SU-DHL-6 (cell line): ENCODE results near the gene MYOT.

ENCODE experiments used
- H2AFZ ChIP-seq: fragments of 200-600 bp; sonication (generic); 2 replicates; pipeline ENCODE4 v1.6.1; 2014; ENCODE audit warnings: low read depth, mild to moderate bottlenecking, moderate library complexity, mixed read lengths, antibody characterized with exemption, low read length; ENCODE audit not compliant: severe bottlenecking
- H3F3A ChIP-seq: fragments of 200-600 bp; shearing (Covaris generic); 2 replicates; pipeline ENCODE4 v1.6.0; 2016; ENCODE audit warnings: antibody characterized with exemption, mild to moderate bottlenecking; ENCODE audit not compliant: insufficient read depth
- H3K27ac ChIP-seq: fragments of 200-600 bp; sonication (generic); 2 replicates; pipeline ENCODE4 v1.5.1; 2016; ENCODE audit warnings: low read depth, mild to moderate bottlenecking, low read length, moderate library complexity, mixed read lengths
- H3K27me3 ChIP-seq: fragments of 200-600 bp; sonication (generic), shearing (Covaris generic); 2 replicates; pipeline ENCODE4 v1.6.0; 2014; ENCODE audit warnings: mild to moderate bottlenecking, low read length
- H3K36me3 ChIP-seq: fragments of 200-600 bp; sonication (generic); 2 replicates; pipeline ENCODE4 v1.6.1; 2014; ENCODE audit warnings: mild to moderate bottlenecking, low read length, mixed read lengths
- H3K4me2 ChIP-seq: fragments of 300-600, 200-600 bp; shearing (Covaris generic), sonication (generic); 2 replicates; pipeline ENCODE4 v1.6.0; 2014; ENCODE audit warnings: low read length, low read depth, mild to moderate bottlenecking; ENCODE audit not compliant: poor library complexity, severe bottlenecking
- H3K4me3 ChIP-seq: fragments of 200-600 bp; sonication (generic); 2 replicates; pipeline ENCODE4 v1.5.1; 2014; ENCODE audit warnings: antibody characterized with exemption, low read length, mild to moderate bottlenecking, mixed read lengths; ENCODE audit not compliant: insufficient read depth, poor library complexity, severe bottlenecking
- H3K79me2 ChIP-seq: fragments of 200-600 bp; sonication (generic); 2 replicates; pipeline ENCODE4 v1.6.1; 2014; ENCODE audit warnings: mild to moderate bottlenecking, low read length, moderate library complexity; ENCODE audit not compliant: insufficient read depth
- H3K9ac ChIP-seq: fragments of 200-600 bp; sonication (generic); 2 replicates; pipeline ENCODE4 v1.7.0; 2014; ENCODE audit warnings: mild to moderate bottlenecking, low read length
- H3K9me2 ChIP-seq: fragments of 200-600 bp; sonication (generic); replicated peaks from 2 replicates; pipeline ENCODE4 v1.6.1; 2014; ENCODE audit warnings: low read length; ENCODE audit not compliant: insufficient read depth
- H3K9me3 ChIP-seq: fragments of 200-600 bp; sonication (generic); 2 replicates; pipeline ENCODE4 v1.6.1; 2014; ENCODE audit warnings: low read length, mixed read lengths; ENCODE audit not compliant: insufficient read depth
- H4K20me1 ChIP-seq: fragments of 200-600 bp; sonication (generic); 2 replicates; pipeline ENCODE4 v1.6.1; 2014; ENCODE audit warnings: low read depth, mild to moderate bottlenecking, antibody characterized with exemption, low read length, moderate library complexity, mixed read lengths
- EZH2phosphoT487 ChIP-seq: fragments of 200-600 bp; sonication (generic), shearing (Covaris generic); conservative IDR thresholded peaks from 2 replicates; pipeline ENCODE4 v1.6.1; 2018; ENCODE audit warnings: mild to moderate bottlenecking, antibody characterized with exemption, low read length, moderate library complexity, mixed read lengths
- TF ChIP-seq, protein P1 (sequence below): fragments of 200-600 bp; sonication (generic); IDR thresholded peaks from one replicate; pipeline ENCODE4 v1.5.1; 2017; ENCODE audit warnings: antibody characterized with exemption, mild to moderate bottlenecking, low read length, moderate library complexity; ENCODE audit not compliant: insufficient read depth, poor library complexity, severe bottlenecking

MYOT gene

DNA sequence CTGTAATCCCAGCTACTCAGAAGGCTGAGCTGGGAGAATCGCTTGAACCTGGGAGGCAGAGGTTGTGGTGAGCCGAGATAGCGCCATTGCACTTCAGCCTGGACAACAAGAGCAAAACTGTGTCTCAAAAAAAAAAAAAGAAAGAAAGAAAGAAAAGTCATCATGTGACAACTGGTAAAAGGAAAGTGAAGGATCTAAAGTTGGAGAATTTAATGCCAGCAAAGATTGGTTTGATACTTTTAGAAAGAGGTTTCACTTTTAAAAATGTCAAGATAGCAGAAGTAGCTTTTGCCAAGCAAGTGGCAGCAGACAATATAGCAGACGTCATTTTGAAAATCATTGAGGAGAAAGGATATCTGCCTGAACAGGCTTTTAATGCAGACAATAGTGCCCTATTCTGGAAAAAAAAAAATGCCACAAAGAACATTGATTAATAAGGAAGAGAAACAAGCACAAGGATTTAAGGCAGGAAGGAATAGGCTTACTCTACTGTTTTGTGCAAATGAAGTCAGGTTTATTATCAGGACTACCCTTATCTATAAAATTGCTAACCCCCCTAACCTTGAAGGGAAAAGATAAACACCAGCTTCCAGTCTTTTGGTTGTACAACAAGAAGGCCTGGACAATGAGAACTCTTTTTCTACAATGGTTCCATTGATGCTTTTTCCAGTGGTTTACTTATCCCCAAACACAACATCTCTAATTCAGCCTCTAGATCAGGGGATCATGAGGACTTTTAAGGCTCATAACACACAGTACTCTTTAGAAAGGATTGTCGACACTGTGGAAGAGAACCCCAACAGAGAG, 33.6 kb downstream of the MYOT start:
- TF ChIP-seq, protein P1, sequence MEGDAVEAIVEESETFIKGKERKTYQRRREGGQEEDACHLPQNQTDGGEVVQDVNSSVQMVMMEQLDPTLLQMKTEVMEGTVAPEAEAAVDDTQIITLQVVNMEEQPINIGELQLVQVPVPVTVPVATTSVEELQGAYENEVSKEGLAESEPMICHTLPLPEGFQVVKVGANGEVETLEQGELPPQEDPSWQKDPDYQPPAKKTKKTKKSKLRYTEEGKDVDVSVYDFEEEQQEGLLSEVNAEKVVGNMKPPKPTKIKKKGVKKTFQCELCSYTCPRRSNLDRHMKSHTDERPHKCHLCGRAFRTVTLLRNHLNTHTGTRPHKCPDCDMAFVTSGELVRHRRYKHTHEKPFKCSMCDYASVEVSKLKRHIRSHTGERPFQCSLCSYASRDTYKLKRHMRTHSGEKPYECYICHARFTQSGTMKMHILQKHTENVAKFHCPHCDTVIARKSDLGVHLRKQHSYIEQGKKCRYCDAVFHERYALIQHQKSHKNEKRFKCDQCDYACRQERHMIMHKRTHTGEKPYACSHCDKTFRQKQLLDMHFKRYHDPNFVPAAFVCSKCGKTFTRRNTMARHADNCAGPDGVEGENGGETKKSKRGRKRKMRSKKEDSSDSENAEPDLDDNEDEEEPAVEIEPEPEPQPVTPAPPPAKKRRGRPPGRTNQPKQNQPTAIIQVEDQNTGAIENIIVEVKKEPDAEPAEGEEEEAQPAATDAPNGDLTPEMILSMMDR = no peak
- no peak for TF ChIP-seq EZH2phosphoT487
- no peaks in the 10 kb centered on the region for H3F3A ChIP-seq
- H3K4me3 ChIP-seq = no peak overlapping the region
- no peaks in the 10 kb centered on the region for H4K20me1 ChIP-seq
- H3K79me2 ChIP-seq = no peaks in the 10 kb centered on the region
- H3K9ac ChIP-seq = no peak overlapping the region
- no peaks in the 10 kb centered on the region for H3K9me2 ChIP-seq
- H3K9me3 ChIP-seq = no peaks in the 10 kb centered on the region
- no peak overlapping the region for H3K4me2 ChIP-seq
- H3K27me3 ChIP-seq = no peaks in the 10 kb centered on the region
- no peak overlapping the region for H2AFZ ChIP-seq
- no peak overlapping the region for H3K27ac ChIP-seq
- H3K36me3 ChIP-seq = no peaks in the 10 kb centered on the region

DNA sequence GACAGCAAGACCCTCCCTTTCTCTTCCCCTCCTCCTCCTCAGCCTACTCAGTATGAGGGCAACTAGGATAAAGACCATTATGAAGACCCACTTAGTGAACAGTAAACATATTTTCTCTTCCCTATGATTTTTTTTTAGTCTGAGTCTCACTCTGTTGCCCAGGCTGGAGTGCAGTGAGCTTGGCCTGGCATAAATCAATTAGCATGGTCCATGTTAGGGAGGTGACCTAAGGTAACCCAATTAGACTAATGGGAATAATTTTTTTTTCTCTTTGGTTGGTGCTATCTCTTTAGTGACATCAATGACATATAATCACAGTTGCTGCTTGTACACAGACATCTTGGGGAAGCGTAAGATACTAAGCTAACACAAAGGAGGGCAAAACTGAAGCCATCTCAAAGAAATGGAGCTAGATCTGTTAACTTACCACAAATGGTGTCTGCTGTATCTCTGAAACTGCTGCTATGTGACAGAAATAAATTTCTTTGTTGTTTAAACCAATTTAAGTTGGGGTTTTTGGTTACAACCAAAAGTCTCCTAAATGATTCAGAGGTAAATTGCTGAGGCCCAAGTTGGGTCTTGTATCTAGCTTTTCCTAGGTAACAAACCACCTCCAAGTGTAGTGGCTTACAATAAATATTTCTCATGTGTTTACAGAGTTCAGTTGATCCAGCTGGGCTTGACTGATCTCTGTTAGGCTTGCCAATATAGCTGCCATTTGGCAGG, 34.9 kb downstream of the MYOT start:
- no peaks in the 10 kb centered on the region for H3K79me2 ChIP-seq
- no peak for TF ChIP-seq EZH2phosphoT487
- TF ChIP-seq, protein P1 = no peak
- no peak overlapping the region for H3K4me3 ChIP-seq
- H3K9ac ChIP-seq = no peak overlapping the region
- H3K36me3 ChIP-seq = no peaks in the 10 kb centered on the region
- no peaks in the 10 kb centered on the region for H3K27me3 ChIP-seq
- H3K4me2 ChIP-seq = no peak overlapping the region
- H3K9me3 ChIP-seq = no peaks in the 10 kb centered on the region
- H3K9me2 ChIP-seq = no peaks in the 10 kb centered on the region
- H4K20me1 ChIP-seq = no peaks in the 10 kb centered on the region
- no peak overlapping the region for H2AFZ ChIP-seq
- H3F3A ChIP-seq = no peaks in the 10 kb centered on the region
- H3K27ac ChIP-seq = no peak overlapping the region

DNA sequence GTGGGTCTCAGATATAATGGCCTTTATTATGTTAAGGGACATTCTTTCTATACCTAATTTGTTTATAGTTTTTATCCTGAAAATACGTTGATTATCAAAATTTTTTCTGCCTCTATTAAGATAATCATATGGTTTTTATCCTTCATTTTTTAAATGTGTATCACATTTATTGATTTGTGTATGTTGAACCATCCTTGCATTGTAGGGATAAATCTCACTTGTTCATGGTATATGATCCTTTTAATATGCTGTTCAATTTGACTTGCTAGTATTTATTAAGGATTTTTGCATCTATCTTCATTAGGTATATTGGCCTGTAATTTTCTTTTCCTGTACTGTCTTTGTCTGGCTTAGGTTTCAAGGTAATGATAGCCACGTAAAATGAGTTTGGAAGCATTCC, 47.1 kb downstream of the MYOT start:
- Histone ChIP-seq H4K20me1 (no peaks in the 10 kb centered on the region), H3K9ac (no peak overlapping the region), H3K4me2 (no peak overlapping the region), H3K9me3 (no peaks in the 10 kb centered on the region), H3F3A (no peaks in the 10 kb centered on the region; the same call in 1 of the 2 replicates), H3K36me3 (no peaks in the 10 kb centered on the region), H3K4me3 (no peak overlapping the region), H3K9me2 (no peaks in the 10 kb centered on the region), H3K27ac (no peak overlapping the region), H3K79me2 (no peaks in the 10 kb centered on the region), H2AFZ (no peak overlapping the region), H3K27me3 (no peaks in the 10 kb centered on the region)
- TF ChIP-seq, protein P1 = no peak
- TF ChIP-seq EZH2phosphoT487 = no peak
